Activated CD4-positive, CD25-positive, alpha-beta regulatory T cell treated with anti-CD3 and anti-CD28 coated beads, Interleukin-2, amount 50 U/mL, for 72 hours (primary cell): ENCODE data around the gene ISL2.

Experiments
- DNase-seq: peaks from one replicate; pipeline ENCODE4 v3.0.0; 2021

Gene ISL2

DNA sequence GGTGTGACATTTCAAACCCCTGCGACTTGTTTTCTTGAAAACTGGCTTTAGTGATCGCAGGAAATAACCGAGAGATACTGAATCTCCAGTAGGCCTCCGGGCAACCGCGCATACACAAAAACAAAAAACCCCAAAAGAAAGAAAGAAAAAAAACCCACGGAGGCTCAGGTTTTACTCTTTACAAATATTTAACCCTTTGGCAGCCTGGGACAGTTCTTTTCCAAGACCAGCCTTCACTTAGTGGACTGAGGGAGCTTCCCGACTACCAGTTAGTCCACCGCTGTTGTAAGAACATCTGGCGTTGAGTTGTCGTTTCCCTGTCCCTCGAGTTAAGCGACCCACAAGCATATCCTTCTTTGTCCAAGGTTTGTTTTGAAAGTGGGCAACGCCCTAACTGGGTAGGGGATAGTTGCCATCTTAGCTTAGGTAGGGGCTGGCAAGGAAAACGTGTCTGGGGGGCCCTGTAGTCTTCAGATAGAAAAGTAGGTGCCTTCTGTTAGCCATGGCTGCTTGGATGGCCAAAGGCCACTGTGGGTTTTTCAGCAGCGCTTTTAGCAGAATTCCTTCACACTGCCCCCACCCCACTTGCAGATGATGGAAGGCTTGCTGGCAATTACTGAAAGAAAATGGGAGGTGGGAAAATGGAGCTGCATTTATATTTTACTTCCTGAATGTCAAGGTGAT lies 6.9 kb downstream of the ISL2 start:
- DNase-seq = no peak

DNA sequence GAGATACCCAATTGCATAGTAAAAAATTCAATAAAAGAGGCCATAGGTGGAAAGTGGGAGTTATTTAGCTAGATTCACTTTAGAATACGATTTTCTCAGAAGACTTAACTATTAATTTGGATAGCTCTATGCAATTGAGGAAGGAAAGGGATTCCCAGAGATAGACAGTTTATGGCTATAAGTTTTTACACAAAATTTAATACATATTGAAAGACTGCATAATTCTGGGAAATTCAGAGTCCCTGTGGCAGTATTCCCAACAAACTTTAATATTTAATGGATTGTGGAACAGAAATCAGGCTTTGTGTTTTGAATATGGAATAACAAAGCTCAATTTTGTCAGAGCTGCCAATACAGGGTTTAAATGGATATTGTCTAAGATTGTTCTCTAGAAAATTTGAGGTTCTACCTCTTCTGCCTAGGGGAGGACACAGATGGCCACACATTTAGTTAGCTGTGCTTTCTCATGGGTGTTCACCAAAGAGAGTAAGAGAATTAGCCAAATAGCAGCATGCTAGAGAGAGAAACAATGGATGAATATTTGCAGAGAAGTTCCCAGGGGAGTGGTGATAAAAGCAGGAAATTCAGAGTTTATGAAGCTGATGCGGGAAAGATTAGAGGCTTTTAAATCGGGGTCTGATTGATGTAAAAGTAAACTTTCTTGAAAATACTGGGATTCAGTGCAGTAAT lies 8.5 kb downstream of the ISL2 start:
- DNase-seq = no peak

DNA sequence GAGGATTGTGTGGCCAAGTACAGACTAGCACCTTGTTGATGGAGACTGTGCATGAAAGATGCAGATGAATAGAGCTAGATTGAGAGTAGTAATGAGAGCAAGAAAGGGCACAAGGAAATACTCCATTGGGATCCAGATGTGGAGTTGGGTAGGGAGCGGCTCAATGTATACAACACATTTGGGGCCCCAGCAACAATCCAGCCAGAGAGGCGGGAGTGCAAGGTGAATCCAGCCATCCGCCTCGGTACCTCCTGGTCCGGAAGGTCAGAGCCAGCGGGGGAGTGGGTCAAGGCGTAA lies 9.0 kb downstream of the ISL2 start:
- no peak for DNase-seq

DNA sequence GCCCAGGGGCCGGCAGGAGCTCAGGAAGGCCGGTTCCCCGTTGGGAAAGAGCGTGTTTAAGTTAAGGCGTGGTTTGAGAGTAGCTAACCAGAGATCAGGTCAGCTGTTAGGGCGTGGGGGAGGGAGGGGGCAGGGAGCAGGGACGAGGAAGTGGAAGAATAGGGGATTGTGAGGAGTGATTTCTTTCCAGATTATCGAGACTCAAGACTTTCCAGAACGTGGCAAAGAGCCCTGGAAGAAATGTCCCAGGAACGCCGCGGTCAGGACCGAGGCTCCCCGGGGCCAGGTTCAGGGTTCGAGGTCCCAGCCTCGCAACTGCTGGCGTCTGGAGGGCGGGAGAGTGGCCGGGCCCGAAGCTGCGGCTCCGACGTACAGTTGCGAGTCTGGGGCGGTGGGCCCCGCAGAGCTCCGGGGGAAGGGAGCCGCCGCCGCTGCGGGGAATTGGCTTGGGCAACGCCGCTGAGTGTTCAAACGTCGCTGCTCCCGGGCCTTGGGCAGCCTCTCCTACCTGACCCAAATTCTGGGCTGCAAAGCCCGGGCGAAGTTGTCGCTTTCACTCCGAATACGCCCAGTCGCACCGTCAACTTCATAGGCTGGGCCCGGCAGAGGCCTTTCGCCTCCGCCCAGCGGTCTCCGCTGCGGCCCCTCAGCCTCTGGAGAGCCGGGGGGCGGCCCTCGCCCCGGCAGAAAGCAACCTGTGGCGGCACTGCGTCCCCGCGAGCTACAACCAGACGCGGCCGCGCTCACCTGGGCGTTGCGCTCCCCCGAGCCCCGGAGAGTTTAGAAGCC lies 9.5 kb downstream of the ISL2 start:
- DNase-seq = no peak

DNA sequence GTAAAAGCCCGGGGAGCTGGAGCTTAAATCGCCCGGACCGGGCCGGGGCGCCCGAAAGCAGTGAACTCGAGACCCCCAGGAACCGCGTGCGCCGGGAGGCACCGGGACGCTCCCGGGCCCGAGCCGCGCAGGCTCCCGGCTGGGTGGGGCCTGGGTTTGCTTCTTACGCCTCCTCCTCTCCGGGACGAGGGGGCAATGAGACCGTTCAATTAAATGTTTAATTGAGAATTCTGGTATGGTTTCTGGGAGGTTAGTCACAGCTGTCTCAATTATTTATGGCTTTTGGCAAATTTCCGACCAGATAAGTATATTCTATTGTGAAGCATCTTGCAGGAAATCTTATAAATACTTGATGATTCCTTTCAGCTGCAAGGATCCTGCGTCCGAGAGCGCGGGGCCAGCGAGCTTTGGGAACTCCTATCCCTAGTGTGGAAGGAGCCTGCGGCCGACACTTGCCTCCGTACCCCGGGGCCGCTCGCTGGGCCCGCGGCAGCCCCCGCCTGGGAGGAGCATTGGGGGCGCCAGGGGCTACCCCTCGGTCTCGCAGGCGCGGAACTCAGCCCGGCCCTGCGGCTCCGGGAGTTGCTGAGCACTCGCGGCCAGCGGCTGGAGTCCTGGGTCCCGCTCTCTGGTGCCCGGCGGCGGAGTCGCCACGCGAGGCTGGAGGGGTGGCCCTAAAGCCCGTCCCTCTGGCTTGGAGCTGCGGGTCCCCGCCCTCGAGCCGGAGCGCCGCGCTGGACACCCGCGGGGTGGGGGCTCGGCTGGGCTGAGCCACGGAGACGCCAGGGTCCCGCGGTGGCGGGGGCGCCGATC lies 10.3 kb downstream of the ISL2 start:
- DNase-seq = no peak

DNA sequence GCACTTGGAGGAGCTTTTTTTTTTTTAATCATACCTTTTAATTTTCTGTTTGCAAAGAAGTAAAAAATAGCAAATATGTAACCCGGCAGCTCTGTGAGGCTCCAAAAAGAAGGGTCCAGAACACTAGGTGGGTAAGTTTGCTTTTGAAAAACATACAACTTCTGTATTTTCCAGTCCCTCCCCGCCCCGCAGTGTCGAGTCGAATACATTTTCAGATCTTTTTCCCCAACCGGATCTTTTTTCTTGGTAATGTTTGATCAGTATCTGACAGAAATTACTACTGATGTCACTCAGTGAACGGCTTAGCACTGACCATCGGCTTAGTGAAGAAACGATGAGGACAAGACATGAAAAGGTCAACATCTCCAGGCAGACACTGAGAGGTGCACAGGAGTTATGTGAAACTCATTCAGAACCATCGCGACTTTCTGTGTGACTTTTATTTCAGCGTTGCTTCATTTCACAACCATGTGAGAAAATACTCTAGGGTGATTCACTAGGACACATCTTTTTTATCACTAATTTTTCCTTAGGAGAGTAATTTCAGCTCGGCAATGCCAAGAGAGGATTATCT lies 11.0 kb downstream of the ISL2 start:
- no peak for DNase-seq

DNA sequence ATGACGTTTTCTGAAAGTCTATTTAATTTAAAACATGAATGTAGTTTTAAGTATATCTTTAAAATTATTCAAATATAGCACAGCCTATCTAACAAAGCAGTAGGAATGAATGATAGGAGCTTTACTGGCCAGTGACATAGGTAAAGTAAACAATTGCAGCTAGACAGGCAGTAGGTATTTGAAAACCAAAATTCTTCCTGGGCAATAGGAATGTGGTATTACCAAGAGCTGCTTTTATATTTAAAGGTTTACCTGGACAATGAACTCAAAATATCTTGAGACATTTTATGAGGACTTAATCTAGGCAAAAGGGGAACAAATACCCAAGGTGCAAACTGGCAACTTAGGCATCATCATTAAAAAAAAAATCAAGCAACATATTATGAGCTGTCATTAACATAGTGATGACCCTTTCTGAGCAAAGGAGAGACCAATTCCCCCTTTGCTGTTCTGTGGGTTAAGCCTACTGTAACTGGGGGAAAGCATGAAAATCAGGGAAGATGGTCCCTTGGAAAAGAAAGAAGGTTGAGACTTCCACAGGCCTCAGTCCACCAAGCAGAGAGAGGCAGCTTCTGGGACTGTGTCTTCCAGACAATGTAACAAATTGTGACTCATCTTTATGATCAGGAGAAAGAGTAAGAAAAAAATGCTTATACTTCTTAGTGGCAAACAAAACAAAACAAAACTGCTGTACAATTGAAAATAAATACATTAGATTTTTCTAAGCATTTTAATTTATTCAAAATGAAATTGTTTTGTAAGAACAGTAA lies 12.9 kb downstream of the ISL2 start:
- no peak for DNase-seq

DNA sequence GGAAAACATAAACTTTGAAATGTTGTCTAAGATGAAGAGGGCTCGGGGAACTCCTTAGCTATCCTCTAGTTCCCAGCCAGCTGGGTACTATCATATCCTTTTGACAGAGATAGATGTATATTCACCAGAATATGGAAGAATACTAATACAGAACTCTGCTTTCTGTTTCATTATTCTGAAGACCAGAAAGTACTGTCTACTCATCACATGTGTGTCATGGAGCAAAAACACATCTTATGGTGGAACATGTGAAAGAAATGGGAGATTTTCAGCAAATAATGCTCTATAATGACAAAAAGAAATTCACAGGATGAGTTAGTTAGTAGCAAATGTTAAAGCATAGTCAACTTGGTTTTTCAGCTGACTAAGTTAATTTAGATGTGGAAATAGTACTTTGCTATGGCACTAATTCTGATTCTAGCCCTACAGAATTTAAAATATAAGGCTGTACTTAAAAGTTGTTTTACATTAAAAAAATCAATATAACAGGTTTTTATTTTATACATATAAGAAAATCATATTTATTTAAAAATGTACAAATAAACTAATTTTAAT lies 16.5 kb downstream of the ISL2 start:
- DNase-seq = no peak

DNA sequence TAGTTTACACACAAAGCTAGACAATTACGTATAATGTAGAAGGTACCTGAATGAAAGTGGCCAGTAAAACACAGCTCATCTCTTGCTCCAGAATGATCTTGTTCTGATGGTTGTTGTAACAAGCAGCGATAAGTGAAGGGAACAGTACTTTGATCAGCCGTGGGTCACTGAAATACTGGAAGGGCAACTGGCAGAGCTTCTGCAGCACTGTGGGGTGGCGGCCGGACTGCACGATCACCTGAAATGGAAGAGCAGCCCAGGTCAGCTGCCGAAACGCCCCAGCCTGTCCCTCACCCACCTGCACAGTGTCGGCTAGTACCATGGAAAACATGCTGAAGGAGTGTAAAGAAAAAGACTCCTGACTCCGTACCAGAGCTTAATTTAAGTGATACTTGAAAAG lies 17.3 kb downstream of the ISL2 start:
- no peak for DNase-seq

DNA sequence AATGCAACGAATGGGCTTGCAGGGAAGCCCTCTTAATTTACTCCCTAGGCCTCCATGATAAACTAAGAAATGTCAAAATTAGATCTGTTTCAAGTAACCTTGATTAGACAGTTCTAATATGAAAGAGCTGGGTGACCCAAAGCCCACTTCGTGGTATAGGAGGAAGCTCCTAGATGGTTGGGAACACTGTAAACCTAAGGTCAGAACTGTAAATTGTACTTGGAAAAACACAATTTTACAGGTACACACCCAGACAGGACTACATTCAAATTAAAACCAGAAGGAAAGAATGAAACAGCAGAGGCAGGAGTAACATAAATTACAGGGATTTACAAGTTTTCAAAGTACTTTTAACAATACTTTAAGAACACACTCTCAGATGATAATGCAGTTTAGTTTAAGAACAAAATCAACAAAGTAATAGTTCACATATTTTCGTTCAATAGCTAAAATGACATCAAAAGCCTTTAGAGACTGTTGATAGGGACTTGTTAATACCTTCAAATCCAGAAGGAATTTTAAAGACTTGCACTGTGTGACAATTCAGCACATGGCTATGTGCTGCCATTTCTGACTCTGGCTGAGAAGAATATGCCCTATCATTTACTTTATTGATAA lies 18.4 kb downstream of the ISL2 start:
- DNase-seq = no peak

DNA sequence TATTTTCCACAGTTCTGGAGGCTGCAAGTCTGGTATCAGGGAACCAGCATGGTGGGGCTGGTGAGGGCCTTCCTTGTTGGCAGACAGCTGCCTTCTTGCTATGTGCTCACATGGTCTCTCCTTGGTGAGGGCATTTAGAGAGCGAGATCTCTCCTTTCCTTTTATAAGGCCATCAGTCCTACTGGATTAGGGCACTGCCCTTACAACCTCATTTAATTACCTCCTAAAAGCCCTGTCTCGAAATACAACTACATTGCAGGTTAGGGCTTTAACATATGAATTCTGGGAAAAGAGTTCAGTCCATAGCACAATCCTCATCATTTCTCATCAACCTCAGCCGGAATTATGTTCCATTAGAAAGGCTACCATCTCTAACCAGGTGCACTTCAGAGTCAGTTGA lies 21.9 kb downstream of the ISL2 start:
- DNase-seq = no peak

DNA sequence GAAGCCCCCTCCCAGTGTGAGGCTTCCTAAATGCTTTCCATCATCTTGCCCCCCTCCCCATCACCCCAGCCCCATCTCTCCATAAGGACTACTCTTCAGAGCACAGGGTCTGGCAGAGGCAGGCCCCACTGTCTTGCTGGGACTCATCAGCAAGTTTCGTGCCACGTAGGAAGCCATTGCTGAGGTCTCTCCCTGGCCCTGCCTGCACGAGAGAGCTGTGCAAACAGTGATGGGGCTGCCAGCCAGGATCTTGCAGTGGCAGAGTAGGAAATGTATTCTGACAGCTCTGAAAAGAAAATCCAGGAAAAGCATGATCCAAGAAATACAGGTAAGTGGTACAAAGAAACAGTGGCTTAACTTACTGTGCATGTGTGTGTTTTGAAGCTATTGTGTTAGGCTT lies 22.6 kb downstream of the ISL2 start:
- no peak for DNase-seq

DNA sequence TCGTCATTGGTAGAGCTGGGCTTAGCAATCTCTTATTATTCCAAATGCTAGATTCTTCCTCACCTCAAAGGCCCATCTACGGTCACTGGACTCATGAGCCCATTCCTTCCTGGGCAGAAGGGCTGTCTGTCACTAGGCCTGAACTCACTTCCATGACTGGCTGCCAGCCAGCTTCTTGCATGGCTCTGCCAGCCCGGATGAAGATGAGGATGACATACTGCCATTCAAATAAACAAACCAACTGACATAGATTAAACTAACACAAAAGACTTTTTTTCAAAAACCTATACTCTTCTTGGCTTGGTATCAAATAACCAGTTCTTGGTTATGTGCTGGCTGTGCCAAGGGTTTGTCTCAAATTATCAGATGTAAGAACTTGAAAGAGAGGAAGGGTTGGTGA lies 23.8 kb downstream of the ISL2 start:
- no peak for DNase-seq

DNA sequence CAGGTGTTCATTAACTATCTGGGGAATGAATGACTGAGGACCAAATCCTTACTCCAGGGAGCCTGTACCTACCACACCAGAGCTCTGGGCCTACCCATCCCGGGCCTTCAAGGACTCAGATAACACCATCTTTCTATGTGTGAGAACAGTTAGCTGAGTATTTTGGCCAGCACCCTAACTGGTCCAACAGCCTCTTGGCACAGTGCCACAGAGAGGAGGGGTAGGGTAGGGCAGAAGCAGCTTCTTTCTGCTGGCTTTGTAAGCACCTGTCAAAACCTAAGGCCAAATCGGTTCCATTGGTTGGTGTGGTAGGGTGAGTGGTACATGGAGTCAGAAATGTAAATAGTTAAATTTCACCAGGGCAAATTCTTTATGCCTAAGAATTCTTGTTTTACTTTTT lies 26.7 kb downstream of the ISL2 start:
- no peak for DNase-seq

DNA sequence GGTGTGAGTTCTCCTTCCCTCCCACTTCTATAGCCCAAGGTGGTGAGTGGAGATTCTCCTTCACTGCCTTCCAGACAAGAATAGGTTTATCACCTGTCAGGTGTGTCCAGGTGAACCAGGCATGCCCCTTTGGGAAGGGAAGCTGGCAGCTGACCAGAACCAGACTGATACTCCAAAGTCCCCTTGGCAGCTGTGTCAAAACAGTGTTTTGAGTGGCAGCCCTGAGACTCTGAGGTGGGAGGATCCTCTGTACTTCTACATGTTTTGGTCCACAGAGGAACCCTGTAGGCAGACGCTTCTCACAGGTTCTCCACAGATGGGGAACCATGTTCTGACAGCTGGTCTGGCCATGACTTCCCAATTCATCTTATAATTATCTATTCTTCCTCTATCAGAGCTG lies 30.1 kb downstream of the ISL2 start:
- DNase-seq = no peak

DNA sequence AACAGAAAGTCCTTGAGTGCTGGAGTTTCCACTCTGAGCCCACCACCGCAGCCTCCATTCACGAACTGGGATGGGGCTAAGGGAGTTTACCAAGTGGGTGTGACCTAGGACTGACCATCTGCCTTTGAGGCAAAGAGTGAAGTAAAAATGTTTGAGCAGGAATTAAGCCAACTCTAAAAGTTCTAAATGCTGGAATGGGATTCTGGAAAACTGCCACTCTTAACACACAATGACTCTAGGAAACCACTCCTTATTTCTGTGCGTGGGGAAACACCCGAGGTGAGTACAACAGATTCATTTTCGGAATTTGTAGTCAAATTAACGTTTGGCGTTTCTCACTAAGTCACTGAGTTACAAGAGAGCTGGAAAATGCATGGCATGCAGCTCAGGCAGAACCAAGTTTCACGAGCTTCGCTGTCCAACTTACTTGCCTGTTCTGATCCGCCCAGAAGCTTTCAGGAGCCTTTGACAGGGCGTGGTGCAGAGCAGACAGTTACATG lies 31.6 kb downstream of the ISL2 start:
- DNase-seq = no peak

DNA sequence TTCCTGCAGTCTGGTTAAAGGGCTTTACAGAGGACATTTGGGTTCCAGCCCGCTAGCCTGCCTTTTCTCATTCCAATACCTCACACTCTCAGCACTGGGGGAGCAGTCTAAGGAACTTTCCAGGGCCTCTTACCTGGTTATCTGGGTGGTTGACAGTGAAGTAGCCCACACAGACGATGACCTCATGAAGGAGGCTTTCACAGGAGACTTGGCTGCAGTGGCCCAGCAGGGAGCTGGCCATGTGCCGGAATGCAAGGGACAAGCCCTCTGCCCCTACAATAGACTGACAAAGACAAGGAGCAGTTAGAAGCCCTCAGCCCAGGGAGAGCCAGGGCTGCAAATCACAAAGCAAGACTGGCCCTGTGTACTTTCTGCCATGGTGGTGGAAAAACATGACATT lies 39.5 kb downstream of the ISL2 start:
- DNase-seq = no peak

DNA sequence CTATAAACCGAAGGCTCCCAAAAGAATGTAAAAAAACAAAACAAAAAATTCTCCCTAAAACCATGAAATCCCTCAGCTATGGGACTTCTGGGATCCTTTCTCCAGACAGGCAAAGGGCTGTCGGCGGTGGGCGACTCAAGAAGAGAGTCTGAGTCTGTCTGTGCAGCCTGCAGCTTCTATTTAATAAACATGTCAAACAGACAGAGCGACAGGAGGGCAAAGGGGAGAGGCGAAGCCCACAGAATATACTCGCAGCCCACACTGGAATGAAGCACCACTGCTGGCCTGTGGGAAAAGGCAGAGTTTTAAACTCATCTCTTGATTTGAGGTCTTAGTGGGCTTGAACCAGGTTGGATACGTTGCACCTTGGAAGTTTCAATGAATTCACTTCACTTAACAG lies 40.2 kb downstream of the ISL2 start:
- DNase-seq = no peak

DNA sequence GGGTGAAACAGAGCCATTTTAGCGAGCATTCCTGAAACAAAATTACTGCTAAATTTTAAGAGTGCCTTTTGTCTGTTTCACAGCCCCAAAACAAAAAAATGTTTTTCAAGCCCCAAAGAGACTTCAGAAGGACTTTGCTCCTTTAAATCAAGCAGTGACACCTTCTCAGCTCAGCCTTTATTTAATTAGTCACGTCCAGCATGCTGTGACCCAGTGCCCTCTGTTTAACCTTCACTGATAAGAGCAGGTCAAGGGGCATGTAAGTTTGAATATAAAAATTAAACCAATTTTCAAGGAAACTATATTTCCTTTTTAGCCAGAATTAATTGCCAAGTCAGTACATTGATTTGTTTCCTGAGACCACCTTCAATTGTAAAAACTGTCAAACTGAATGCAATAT lies 40.6 kb downstream of the ISL2 start:
- DNase-seq = no peak

DNA sequence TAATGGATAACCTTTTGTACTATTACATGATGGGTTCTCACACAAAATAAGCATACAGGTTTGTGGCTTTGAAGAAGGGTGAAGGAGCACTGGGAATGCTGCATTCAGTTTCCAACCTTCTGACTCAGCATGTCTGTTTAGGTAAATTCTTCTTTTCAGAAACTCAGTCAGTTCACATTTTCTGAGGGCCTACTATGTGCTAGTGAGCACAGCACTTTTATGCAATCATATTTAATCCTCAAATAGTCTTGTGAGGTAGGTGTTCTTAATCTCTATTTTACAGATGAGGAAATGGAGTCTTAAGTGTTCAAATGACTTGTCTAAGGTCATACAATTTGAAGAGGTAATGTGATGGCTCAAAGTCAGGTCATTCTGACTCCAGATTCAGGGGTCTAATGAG lies 41.2 kb downstream of the ISL2 start:
- DNase-seq = no peak

DNA sequence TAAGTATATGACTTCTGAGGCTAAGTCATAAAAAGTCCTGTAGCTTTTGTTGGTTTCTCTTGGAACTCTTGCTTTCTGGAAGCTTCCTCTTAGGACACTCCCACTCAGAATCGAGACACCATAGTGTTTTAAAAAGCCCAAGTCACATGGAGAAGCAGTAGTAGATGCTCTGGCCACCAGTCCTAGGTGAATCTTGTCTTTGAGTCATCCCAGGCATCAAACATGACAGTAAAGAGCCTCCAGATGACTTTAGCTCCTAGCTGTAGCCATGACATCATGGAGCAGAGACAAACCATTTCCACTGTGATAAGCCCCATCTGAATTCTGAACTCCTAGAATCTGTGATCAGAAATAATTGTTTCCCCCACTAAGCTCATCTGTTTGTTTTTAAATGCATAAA lies 42.1 kb downstream of the ISL2 start:
- no peak for DNase-seq
